ENCODE data around the gene AXL.

DNA sequence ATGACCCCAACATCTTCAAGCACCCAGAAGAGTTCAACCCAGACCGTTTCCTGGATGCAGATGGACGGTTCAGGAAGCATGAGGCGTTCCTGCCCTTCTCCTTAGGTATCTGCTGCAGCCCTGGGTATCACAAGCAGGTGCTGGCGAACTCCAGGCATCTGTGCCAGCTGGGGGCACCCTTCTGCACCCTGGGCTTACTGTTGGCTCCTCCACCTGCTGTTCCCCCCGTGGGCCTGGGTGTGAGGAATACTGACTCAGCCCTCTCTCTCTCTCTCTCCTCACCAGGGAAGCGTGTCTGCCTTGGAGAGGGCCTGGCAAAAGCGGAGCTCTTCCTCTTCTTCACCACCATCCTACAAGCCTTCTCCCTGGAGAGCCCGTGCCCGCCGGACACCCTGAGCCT, 13.0 kb upstream of the AXL start:
- TF ChIP-seq, protein P1, sequence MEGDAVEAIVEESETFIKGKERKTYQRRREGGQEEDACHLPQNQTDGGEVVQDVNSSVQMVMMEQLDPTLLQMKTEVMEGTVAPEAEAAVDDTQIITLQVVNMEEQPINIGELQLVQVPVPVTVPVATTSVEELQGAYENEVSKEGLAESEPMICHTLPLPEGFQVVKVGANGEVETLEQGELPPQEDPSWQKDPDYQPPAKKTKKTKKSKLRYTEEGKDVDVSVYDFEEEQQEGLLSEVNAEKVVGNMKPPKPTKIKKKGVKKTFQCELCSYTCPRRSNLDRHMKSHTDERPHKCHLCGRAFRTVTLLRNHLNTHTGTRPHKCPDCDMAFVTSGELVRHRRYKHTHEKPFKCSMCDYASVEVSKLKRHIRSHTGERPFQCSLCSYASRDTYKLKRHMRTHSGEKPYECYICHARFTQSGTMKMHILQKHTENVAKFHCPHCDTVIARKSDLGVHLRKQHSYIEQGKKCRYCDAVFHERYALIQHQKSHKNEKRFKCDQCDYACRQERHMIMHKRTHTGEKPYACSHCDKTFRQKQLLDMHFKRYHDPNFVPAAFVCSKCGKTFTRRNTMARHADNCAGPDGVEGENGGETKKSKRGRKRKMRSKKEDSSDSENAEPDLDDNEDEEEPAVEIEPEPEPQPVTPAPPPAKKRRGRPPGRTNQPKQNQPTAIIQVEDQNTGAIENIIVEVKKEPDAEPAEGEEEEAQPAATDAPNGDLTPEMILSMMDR (IDR thresholded peaks at IDR 0.05; ENCODE audit: low read depth, low read length, poor library complexity, severe bottlenecking) = no peak
- TF ChIP-seq EZH2phosphoT487 (IDR thresholded peaks at IDR 0.05; ENCODE audit: borderline replicate concordance, low read length) = no peak

Measured in DOHH2 (cell line).